CD4-positive, alpha-beta T cell treated with Interleukin-15 for 4 hours (primary cell): ENCODE data around the gene MUC2.

ENCODE experiments used
- DNase-seq: peaks from one replicate; pipeline ENCODE4 v3.0.0-alpha.2; 2020; ENCODE audit warnings: low spot score

MUC2 gene

DNA sequence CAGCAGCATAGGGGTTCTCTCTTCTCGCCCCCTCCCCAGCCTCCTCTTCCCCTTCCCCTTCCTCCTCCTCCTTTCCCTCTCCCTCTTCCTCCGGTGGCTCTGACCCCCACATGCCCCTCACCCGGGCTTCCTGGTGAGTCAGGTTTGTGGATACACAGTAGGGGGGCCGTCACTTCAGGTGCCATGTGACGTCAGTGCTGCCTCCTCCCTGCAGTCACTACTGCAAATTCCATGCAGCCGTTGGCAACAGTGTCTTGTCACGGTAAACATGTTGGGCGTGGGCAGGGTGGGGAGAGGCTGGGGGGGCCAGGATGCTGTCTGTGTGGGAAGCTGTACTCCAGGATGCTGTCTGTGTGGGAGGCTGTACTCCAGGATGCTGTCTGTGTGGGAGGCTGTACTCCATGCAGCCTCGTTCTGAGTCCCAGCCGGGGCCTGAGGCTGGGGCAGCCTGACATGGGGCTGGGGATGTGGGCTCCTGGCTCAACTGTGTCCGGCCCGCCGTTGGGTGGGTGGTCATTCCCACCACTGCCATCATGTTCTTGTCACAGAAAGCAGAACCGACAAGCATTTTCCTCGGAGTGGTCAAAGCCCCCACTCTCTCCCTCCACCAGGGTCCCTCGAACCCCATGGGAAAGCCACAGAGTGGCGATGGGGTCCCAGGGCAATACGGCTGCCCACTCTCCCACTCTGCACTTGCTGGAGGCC, 2.4 kb upstream of the MUC2 start:
- no peak for DNase-seq

GRCh38 chr11:1072821-1073231, 1.8 kb upstream of the MUC2 start:
- DNase-seq, result no peak

DNA sequence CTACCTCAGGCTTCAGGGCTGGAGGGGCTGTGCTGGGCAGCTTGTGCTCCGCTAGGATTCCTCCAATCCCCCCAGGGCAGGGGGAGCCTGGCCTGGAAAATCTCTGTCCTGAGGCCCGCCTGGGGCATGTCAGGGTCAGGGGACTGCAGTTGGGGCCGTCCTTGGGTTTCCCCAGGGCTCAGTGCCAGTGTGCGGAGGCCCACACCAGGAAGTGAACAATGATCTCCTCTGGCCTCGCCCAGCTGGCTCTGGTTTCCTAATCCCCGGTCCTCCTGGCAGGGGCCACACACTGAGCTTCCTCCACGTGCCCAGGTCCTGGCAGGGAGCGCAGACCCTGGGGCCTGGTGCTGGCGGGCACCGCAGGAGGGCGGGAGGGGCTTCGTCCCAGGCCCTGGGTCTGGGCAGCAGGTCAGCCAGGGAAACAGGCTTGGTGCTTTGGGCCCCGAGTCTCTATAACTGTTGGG, 1.4 kb upstream of the MUC2 start:
- no peak for DNase-seq

- DNase-seq, result no peak
Measured at GRCh38 chr11:1073851-1074243, 827 bp upstream of the MUC2 start.

- no peak for DNase-seq
Measured at GRCh38 chr11:1075341-1075911, 752 bp downstream of the MUC2 start.

- DNase-seq, result no peak
Measured at GRCh38 chr11:1076061-1076665, 1.5 kb downstream of the MUC2 start.

GRCh38 chr11:1077033-1077416, 2.4 kb downstream of the MUC2 start:
- no peak for DNase-seq

- no peak for DNase-seq
Measured at GRCh38 chr11:1077417-1078119, 2.9 kb downstream of the MUC2 start.

GRCh38 chr11:1078191-1078601, 3.5 kb downstream of the MUC2 start:
- DNase-seq, result no peak

- DNase-seq, result no peak
Measured at GRCh38 chr11:1081601-1082311, 7.1 kb downstream of the MUC2 start.

DNA sequence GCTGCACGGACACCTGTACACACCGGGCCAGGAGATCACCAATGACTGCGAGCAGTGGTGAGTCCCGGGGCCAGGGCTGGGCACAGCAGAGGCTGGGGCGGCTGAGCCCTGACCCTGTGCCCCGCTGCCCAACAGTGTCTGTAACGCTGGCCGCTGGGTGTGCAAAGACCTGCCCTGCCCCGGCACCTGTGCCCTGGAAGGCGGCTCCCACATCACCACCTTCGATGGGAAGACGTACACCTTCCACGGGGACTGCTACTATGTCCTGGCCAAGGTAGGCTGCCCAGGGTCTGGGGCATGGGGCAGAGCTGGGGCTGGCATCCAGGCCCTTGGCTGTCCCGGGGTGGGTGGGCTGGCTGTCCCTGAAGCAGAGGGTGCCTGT, 7.7 kb downstream of the MUC2 start:
- DNase-seq, result no peak

DNA sequence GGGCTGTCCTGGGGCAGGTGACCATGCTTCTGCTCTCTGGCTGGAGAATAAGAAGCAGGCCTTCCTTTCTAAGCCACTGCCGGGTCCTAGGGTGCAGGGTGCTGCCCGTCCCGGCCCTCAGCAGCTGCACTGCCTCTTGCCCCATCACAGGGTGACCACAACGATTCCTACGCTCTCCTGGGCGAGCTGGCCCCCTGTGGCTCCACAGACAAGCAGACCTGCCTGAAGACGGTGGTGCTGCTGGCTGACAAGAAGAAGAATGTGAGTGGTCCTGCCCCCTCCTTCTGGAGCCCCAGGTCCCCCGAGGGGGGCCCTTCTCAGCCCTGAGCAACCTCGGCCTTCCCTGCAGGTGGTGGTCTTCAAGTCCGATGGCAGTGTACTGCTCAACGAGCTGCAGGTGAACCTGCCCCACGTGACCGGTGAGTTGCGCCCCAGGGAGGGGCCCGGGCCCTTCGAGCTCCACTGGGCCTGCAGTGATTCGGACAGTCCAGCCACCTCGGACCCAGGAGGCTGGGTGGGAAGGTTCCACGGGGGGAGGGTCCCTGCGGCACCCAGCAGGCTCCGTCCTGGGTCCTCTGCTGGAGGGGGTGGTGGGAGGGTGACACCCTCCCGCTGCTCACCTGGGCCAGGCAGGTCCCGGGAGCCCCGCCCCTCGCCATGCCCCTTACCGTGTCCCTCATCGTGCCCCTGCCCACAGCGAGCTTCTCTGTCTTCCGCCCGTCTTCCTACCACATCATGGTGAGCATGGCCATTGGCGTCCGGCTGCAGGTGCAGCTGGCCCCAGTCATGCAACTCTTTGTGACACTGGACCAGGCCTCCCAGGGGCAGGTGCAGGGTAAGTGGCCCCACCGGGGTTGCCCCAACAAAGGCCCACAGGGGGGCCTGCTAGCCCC, 8.3 kb downstream of the MUC2 start:
- DNase-seq, result no peak

DNA sequence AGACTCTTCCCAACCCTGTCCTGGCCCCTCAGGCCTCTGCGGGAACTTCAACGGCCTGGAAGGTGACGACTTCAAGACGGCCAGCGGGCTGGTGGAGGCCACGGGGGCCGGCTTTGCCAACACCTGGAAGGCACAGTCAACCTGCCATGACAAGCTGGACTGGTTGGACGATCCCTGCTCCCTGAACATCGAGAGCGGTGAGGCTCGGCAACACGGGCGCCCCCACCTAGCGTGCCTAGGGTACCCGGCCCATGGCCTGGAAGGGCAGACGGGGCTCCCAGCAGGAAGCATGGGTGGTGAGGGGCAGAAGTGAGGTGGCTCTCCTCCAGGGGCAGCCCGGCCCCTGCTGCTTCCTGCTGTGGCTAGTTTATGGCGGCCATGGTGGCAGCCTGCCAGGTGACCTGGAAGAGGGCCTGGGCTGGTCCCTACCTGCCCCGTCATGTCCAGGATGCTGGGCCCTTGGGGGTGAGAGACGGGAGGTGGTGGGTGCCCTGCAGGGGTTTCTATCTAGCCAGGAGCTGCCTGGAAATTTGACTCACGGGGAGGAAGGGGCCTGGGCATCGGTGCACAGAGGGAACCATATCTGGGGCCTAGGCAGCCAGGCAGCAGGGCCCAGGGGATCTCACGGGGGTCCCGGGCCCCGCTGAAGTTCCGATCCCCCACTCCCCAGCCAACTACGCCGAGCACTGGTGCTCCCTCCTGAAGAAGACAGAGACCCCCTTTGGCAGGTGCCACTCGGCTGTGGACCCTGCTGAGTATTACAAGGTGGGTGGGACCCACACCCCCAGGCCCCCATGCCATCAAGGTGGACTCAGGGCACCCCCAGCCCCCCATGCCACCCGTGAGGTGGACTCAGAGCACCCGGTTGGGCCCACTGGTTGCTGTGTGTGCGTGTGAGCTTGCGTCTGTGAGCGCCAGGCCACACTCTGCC, 9.2 kb downstream of the MUC2 start:
- no peak for DNase-seq

- DNase-seq, result no peak
Measured at GRCh38 chr11:1084561-1085439, 10.1 kb downstream of the MUC2 start.

DNA sequence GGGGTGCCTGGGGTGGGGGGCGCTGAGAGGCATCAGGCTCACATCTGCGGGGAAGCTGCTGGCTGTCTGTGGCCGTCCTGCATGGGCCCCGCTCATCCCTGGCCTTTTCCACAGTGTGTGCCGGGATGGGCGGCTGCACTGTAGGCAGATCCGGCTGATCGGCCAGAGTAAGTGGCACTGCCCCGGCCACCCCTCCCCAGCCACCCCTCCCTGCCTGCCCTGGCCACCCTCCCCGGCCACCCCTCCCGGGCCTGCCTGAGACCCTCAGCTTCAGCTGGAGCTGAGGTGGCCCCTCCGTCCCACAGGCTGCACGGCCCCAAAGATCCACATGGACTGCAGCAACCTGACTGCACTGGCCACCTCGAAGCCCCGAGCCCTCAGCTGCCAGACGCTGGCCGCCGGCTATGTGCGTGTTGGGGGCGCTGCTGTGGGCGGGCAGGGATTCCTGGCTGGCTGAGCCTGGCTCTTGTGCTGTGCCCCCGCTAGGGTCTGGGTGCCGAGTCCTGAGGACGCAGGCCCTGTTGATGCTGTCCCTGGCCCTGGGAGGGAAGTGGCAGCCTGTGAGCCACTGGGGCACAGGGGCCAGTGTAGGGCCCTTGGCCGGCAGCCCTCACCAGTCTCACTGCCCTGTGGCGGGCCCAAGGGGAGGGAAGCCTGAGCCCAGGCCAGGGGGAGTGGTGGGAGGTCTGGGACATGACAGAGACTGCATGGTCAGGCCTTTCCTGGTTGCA, 10.9 kb downstream of the MUC2 start:
- DNase-seq, result no peak

- DNase-seq, result no peak
Measured at GRCh38 chr11:1086171-1087102, 11.8 kb downstream of the MUC2 start.

DNA sequence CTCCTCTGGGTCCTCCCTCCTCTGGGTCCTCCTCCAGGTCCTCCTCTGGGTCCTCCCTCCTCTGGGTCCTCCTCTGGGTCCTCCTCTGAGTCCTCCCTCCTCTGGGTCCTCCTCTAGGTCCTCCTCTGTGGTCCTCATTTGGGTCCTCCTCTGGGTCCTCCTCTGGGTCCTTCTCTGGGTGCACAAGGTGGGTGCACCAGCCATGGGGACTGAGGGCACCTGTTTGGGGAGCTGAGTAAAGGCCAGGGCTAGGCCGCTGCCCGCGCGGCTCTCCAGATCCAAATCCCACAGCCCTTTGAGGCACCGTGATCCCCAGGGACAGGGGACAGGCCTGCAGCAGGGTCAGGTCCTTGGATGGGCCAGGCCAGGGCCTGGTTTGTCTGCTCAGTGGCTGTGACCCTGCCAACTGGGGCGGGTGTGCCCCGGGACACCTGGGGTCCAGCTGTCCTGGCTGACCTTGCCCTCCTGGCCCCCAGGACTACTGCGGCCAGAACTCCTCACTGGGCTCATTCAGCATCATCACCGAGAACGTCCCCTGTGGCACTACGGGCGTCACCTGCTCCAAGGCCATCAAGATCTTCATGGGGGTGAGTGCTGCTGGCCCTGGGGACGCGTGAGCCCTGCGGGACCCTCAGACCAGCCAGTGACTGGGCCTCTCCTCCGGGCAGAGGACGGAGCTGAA, 12.7 kb downstream of the MUC2 start:
- no peak for DNase-seq
